ENCODE results near the gene TMEM190. TPM values are rescaled to one million over a fixed set of nuclear protein-coding genes. Genes with fewer than 3 reads are reported as not detected.
A peak's percentile ranks its signal among the peaks of the same experiment; 100 is the strongest.
"Not testable (repeated sequence)": the region's sequence is repeated elsewhere in the genome, so short reads cannot be mapped to it uniquely, and the experiment has no call there.

Gene TMEM190
- polyA plus RNA-seq (2011; rRNA removed) (0.93 and 1.3 TPM in 2 replicates), polyA minus RNA-seq (2011; rRNA and poly(A)+ RNA removed) (not detected in 2 replicates)

- ChIA-PET POLR2A (no interaction called here), CTCF (interaction anchor here (1.2 to 2.7 kb wide), 2 partner anchors 8 to 75 kb away, joined by 3 to 8 read pairs; partner anchors contain the start of gene TMEM238)
- H3K27me3 ChIP-seq (ENCODE audit: control insufficient read depth, insufficient read depth, low read length), result no peaks in the 10 kb centered on the region
- DNase-seq (ENCODE audit: low read depth), result no peak
- no peak for TF ChIP-seq CTCF (IDR thresholded peaks at IDR 0.05; ENCODE audit: insufficient read depth, low read depth, low read length)
- no peaks in the 10 kb centered on the region; the same call in 1 of the 2 replicates for H3K36me3 ChIP-seq (ENCODE audit: control insufficient read depth, insufficient read depth, low read length)
- H3K4me3 ChIP-seq (ENCODE audit: low read depth, low read length), result no peak within 1 kb of the TSS
Measured at GRCh38 chr19:55376241-55376933, at the start of gene TMEM190. Gene TMEM190, plus strand, starts transcription at chr19:55376826. Its CDS starts 28 bp downstream, at chr19:55376854.

GRCh38 chr19:55328774-55329318, 47.8 kb upstream of the TMEM190 start:
- H3K36me3 ChIP-seq (ENCODE audit: control insufficient read depth, insufficient read depth, low read length); CTCF ChIA-PET; POLR2A ChIA-PET; H3K27me3 ChIP-seq (ENCODE audit: control insufficient read depth, insufficient read depth, low read length); DNase-seq (ENCODE audit: low read depth); H3K4me3 ChIP-seq (ENCODE audit: low read depth, low read length): not testable (repeated sequence)

- H3K27me3 ChIP-seq (ENCODE audit: control insufficient read depth, insufficient read depth, low read length); CTCF ChIA-PET; H3K36me3 ChIP-seq (ENCODE audit: control insufficient read depth, insufficient read depth, low read length); POLR2A ChIA-PET; H3K4me3 ChIP-seq (ENCODE audit: low read depth, low read length); DNase-seq (ENCODE audit: low read depth): not testable (repeated sequence)
Measured at GRCh38 chr19:55329791-55330190, 46.8 kb upstream of the TMEM190 start.

GRCh38 chr19:55333870-55334269, 42.8 kb upstream of the TMEM190 start:
- CTCF ChIA-PET, result no interaction called here
- no peak for TF ChIP-seq CTCF (IDR thresholded peaks at IDR 0.05; ENCODE audit: insufficient read depth, low read depth, low read length)
- Histone ChIP-seq H3K4me3 (ENCODE audit: low read depth, low read length) (no peak overlapping the region), H3K36me3 (ENCODE audit: control insufficient read depth, insufficient read depth, low read length) (no peaks in the 10 kb centered on the region), H3K27me3 (ENCODE audit: control insufficient read depth, insufficient read depth, low read length) (no peaks in the 10 kb centered on the region; the same call in 1 of the 2 replicates)
- no peak for DNase-seq (ENCODE audit: low read depth)
- POLR2A ChIA-PET, result no interaction called here

GRCh38 chr19:55336101-55336500, 40.5 kb upstream of the TMEM190 start:
- TF ChIP-seq CTCF (IDR thresholded peaks at IDR 0.05; ENCODE audit: insufficient read depth, low read depth, low read length), result no peak
- ChIA-PET POLR2A (no interaction called here), CTCF (interaction anchor here (4.7 kb wide), 1 partner anchor 34 kb away, joined by 27 read pairs; no protein-coding TSS in a partner anchor)
- H3K27me3 ChIP-seq (ENCODE audit: control insufficient read depth, insufficient read depth, low read length), result no peaks in the 10 kb centered on the region; the same call in 1 of the 2 replicates
- H3K36me3 ChIP-seq (ENCODE audit: control insufficient read depth, insufficient read depth, low read length), result no peaks in the 10 kb centered on the region
- H3K4me3 ChIP-seq (ENCODE audit: low read depth, low read length), result no peak overlapping the region
- no peak for DNase-seq (ENCODE audit: low read depth)

- CTCF ChIA-PET, result interaction anchor here (0.6 to 4.7 kb wide), 7 partner anchors 20 to 77 kb away, joined by 3 to 27 read pairs (median 4); partner anchors contain the start of gene TMEM238
- H3K27me3 ChIP-seq (ENCODE audit: control insufficient read depth, insufficient read depth, low read length), result no peaks in the 10 kb centered on the region; the same call in 1 of the 2 replicates
- H3K36me3 ChIP-seq (ENCODE audit: control insufficient read depth, insufficient read depth, low read length), result peaks cover 15% of the 10 kb centered on the region
- peak within 1 kb of the TSS; percentile 74 for H3K4me3 ChIP-seq (ENCODE audit: low read depth, low read length)
- TF ChIP-seq CTCF (IDR thresholded peaks at IDR 0.05; ENCODE audit: insufficient read depth, low read depth, low read length), result peak; percentile 56
- POLR2A ChIA-PET, result interaction anchor here (0.5 to 1.8 kb wide), 8 partner anchors 27 to 132 kb away, joined by 3 to 7 read pairs (median 6); partner anchors contain the start of genes IL11, PPP6R1, TMEM238 and UBE2S
- DNase-seq (ENCODE audit: low read depth), result peak; percentile 100
Measured at GRCh38 chr19:55339105-55339888, 37.3 kb upstream of the TMEM190 start, which contains the start of gene KMT5C. Gene KMT5C, plus strand, starts transcription at chr19:55339876. Its CDS starts 2,061 bp downstream, at chr19:55341937.
